Esophagus (tissue), 2 donors: ENCODE data around the gene NAPA. TPM values are rescaled to one million over a fixed set of nuclear protein-coding genes. Genes with fewer than 3 reads are reported as not detected.

Source experiments
- H3K27ac ChIP-seq, 2 donors: one replicate each; pipeline ENCODE4 v1.5.1; 2013; ENCODE audit warnings: low read depth in 2 of 2, mild to moderate bottlenecking in 2 of 2, inconsistent platforms in 1 of 2, low read length in 1 of 2, moderate library complexity in 1 of 2
- H3K27me3 ChIP-seq, 2 donors: one replicate each; pipeline ENCODE4 v1.6.1; 2013; ENCODE audit warnings: low read length in 2 of 2, control low read depth in 1 of 2, mild to moderate bottlenecking in 1 of 2; ENCODE audit not compliant: insufficient read depth in 2 of 2, control insufficient read depth in 1 of 2
- H3K36me3 ChIP-seq, 2 donors: one replicate each; pipeline ENCODE4 v1.6.1; 2013; ENCODE audit warnings: low read length in 1 of 2; ENCODE audit not compliant: control insufficient read depth in 2 of 2, insufficient read depth in 2 of 2
- H3K4me1 ChIP-seq, 2 donors: one replicate each; pipeline ENCODE4 v1.6.1; 2013; ENCODE audit warnings: low read length in 1 of 2; ENCODE audit not compliant: control insufficient read depth in 2 of 2, insufficient read depth in 2 of 2
- H3K4me3 ChIP-seq, 2 donors: one replicate each; pipeline ENCODE4 v1.5.1; 2013; ENCODE audit warnings: low read length in 2 of 2, mild to moderate bottlenecking in 2 of 2, low read depth in 1 of 2, moderate library complexity in 1 of 2
- H3K9me3 ChIP-seq, 2 donors: one replicate each; pipeline ENCODE4 v1.6.1; 2013; ENCODE audit warnings: mild to moderate bottlenecking in 2 of 2, low read depth in 1 of 2, low read length in 1 of 2, moderate library complexity in 1 of 2; ENCODE audit not compliant: control insufficient read depth in 2 of 2, insufficient read depth in 1 of 2
- WGBS, 2 donors: extraction: QIAGEN DNeasy Blood & Tissue Kit; methylation state at CpG; one replicate each; pipeline ENCODE4 v1.1.7; 2013; 5-methylcytosine and 5-hydroxymethylcytosine counted together
- polyA plus RNA-seq, 2 donors: library from polyadenylated mRNA; stranded (reverse); fragments of 200-250 nt; gene quantifications; one replicate each; pipeline ENCODE4 v1.2.3, GENCODE V29; 2013
- donor health status: healthy with polysubstance abuse.
- donor health status: Bipolar disorder and iron deficiency.

The NAPA gene
- polyA plus RNA-seq, 2 donors, result 106 to 110 TPM

DNA sequence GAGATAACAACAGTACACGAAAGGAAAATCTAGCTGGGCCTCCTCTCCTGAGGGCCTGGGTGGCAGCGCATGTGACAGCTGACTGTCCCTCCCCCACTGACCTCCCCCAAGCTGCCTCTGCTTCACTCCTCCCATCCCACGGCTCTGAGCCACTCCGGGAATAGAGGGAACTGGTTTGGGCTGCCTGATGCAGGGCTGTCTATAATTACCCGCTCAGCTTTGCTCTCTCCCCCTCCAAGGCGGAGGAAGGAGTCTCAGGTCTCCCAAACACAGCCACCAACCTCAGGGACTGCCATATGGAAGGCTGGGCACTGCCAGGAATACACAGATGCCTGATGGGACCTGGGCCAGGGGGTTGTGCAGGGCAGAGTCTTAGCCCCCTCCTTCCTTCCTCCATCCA, 7.9 kb downstream of the NAPA start:
- Histone ChIP-seq H3K27ac (peak overlapping the region in 1 of 2 donors; percentile 25), H3K4me1 (peaks cover 28 to 38% of the 10 kb centered on the region in 2 donors), H3K9me3 (no peaks in the 10 kb centered on the region), H3K36me3 (peaks cover 0 to 19% of the 10 kb centered on the region in 2 donors), H3K4me3 (no peak overlapping the region), H3K27me3 (no peaks in the 10 kb centered on the region)
- WGBS, 2 donors, result 49 to 64% methylated on average over 6 of the region's 6 CpGs

DNA sequence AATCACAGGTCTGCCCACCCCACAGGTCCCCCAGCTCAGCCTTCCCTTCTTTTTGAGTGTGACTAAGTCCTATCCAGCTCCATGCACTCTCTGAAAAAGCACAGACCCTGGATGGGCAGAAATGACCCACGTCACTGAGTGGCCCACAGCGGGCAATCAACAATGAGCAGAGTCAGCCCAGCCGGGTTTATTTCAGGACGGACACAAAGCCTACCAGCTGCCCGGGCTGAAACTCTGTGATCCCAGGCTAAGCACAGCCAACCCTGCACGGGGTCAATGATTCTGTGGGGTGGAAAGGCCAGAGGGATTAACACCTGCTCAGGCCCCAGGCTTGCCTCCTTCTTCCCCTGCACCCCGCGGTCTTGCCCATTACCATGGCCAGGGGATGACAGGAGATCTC, 8.4 kb downstream of the NAPA start:
- H3K36me3 ChIP-seq, result peaks cover 2 to 21% of the 10 kb centered on the region in 2 donors
- no peaks in the 10 kb centered on the region for H3K27me3 ChIP-seq
- H3K9me3 ChIP-seq, result no peaks in the 10 kb centered on the region
- peaks cover 28 to 33% of the 10 kb centered on the region in 2 donors for H3K4me1 ChIP-seq
- H3K27ac ChIP-seq, result no peak overlapping the region
- no peak overlapping the region for H3K4me3 ChIP-seq
- WGBS, 2 donors, result 70 to 88% methylated on average over 8 of the region's 8 CpGs

DNA sequence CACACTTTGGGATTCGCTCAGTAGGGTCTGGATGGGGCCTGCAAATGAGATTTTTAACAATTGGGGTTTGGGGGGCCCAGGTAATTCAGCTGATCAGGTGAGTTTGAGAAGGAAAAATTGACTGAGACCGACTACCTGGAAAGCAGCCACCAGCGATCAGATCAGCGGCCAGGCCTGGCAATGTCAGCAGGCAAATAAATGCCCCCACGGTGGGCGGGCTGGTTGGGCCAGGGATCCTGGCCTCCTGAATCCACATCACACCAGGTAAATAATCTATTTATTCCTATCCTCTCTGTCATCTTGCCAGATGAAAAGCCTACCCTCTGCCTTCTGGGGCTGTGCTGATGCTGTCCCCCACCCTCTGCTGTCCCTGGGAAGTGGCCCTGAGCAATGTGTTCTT, 9.4 kb downstream of the NAPA start:
- Histone ChIP-seq H3K4me1 (peaks cover 21 to 29% of the 10 kb centered on the region in 2 donors), H3K27ac (no peak overlapping the region), H3K27me3 (no peaks in the 10 kb centered on the region), H3K4me3 (no peak overlapping the region), H3K9me3 (no peaks in the 10 kb centered on the region), H3K36me3 (peaks cover 8 to 29% of the 10 kb centered on the region in 2 donors)
- WGBS, 2 donors, result 79 to 91% methylated on average over 6 of the region's 6 CpGs

DNA sequence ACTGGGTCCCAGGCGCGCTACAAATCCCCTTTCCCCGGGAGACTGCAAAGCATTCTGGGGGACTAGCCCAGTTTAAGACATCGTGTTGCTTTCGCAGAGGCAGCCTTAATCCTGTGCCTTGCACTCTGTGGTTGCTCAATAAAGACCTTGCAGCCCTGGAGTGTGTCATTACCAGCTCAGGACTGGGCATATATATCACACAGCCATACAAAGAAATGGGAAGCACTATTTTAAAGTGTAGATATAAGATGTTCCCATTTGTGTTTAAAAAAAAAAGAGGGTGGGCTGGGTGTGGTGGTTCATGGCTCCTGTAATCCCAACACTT, 11.1 kb downstream of the NAPA start:
- Histone ChIP-seq H3K9me3 (no peaks in the 10 kb centered on the region), H3K4me3 (no peak overlapping the region), H3K36me3 (peaks cover 12 to 38% of the 10 kb centered on the region in 2 donors), H3K27me3 (no peaks in the 10 kb centered on the region), H3K4me1 (peaks cover 17 to 20% of the 10 kb centered on the region in 2 donors), H3K27ac (no peak overlapping the region)
- WGBS, 2 donors, result 74 to 76% methylated on average over 5 of the region's 5 CpGs

DNA sequence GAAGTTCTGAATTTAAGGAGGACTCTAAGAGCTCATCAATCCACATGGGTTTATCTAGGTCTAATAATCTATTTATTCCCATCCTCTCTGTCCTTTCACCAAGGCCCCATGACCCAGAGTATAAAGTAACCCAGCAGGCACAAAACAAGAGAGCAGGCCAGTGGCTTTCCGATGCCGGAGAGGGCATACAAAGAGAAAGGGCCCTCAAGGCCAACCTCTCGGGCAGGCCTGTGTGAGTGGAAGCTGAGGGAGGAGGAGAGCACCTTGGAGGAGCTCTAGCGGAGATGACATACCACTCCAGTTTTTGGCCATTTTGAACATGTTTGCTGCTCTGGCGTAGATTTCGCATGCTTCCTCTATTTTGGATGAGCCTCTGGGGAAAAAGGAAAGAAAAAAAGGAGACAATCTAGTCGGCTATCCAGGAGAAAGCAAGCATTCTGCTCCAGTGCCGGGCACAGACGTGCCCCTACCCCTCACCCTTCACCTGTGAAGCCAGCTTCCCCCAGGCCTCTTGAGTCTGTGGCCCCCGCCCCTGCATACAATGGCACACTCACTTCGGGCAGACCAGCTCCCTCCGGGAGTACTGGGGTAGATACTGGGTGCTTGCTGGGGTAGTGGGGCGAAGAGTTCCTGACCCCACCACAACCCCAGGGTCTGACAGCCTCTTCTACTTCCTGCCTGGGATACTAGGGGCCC, 11.6 kb downstream of the NAPA start:
- Histone ChIP-seq H3K4me1 (peaks cover 14 to 17% of the 10 kb centered on the region in 2 donors), H3K4me3 (no peak overlapping the region), H3K27me3 (no peaks in the 10 kb centered on the region), H3K27ac (no peak overlapping the region), H3K9me3 (no peaks in the 10 kb centered on the region), H3K36me3 (peaks cover 17 to 41% of the 10 kb centered on the region in 2 donors)
- WGBS, 2 donors, result 93 to 94% methylated on average over 13 of the region's 13 CpGs

DNA sequence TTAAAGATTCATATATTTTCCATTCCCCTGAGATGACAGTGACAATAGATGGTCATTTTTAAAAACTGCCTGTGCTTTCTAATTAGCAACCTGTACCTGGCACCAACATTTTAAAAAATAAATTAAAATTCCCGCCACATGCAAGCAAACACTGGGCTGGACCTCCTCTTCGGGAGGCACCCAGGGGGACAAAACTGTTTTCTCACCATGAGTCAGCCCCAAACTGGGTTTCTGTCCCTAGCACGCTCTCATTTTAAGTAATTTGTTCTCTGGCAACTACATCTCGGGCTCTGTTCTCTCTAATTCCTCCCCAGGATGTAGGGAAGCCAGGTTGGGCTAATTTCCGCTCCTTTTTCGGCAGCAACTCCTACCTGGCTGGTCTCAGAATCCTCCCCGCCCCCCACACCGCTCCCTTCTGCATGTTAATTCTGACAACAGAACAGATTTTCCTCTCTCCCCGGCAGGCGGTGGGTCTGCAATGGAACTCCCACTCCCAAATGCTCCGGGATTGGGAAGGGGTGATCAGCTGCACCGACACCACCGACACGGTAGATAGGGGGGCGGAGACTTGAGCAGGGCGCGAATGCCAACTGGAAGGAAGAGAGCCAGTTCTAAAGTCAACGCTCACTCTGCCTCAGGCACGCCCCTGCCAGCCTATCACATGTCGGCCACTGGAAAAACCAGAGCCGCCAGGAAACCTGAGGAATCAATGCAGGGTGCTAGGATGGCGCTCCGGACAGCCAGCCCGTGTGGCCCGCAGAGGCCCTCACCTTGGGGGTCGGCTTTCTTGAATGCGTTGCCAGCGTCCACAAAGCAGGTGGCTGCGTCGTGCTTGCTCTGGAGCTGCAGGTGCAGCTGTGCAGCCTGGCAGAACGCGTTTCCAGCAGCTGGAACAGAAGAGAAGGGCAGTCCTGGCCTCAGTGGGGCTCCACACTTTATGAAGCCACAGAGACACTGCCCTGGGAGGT, 14.7 kb downstream of the NAPA start:
- Histone ChIP-seq H3K36me3 (peaks cover 24 to 58% of the 10 kb centered on the region in 2 donors), H3K27ac (peak overlapping the region in 1 of 2 donors; percentile 3), H3K27me3 (no peaks in the 10 kb centered on the region), H3K4me3 (no peak overlapping the region), H3K4me1 (peaks cover 0 to 7% of the 10 kb centered on the region in 2 donors), H3K9me3 (no peaks in the 10 kb centered on the region)
- WGBS, 2 donors, result 63 to 75% methylated on average over 32 of the region's 32 CpGs

DNA sequence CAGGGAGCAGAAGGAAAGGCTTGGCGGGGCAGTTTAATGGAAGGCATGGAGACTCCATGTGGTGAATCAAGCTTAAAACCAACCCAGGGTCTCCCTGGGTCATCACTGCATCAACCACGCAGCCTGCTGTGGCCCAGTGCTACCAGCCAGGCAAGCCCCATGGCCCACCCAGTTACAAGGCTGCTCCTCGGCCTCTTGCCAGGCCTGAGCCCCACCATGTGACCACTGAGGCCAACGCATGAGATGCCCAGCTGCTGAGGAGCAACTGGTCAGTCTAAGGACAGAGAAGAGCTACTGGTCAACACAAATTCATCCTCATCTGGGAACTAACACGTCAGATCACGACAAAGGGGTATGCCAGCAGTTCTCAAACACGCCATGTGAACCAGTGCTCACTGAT, 15.5 kb downstream of the NAPA start:
- Histone ChIP-seq H3K27ac (no peak overlapping the region), H3K4me3 (no peak overlapping the region), H3K4me1 (peaks cover 0 to 7% of the 10 kb centered on the region in 2 donors), H3K36me3 (peaks cover 24 to 57% of the 10 kb centered on the region in 2 donors), H3K27me3 (no peaks in the 10 kb centered on the region), H3K9me3 (no peaks in the 10 kb centered on the region)
- 92 to 93% methylated on average over 7 of the region's 7 CpGs for WGBS, 2 donors

DNA sequence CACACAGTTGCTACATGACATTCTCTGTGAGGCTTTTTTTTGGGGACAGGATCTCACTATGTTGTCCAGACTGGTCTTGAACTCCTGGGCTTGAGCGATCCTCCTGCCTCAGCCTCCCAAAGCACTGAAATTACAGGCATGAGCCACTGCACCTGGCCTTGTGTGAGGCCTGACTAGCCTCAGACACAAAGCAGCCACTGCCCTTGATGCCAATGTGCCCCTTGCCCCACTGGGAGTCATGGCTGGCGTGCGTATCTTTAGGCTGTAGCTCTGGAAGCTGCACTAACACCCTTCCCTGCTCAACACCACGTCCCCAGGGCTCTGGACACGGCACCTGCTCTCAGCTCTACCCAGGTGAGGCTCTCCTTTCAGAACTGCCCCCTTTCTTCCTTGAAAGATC, 16.3 kb downstream of the NAPA start:
- Histone ChIP-seq H3K4me3 (no peak overlapping the region), H3K27me3 (no peaks in the 10 kb centered on the region), H3K4me1 (peaks cover 0 to 7% of the 10 kb centered on the region in 2 donors), H3K27ac (no peak overlapping the region), H3K9me3 (no peaks in the 10 kb centered on the region), H3K36me3 (peaks cover 24 to 57% of the 10 kb centered on the region in 2 donors)
- WGBS, 2 donors, result 92 to 93% methylated on average over 5 of the region's 5 CpGs

DNA sequence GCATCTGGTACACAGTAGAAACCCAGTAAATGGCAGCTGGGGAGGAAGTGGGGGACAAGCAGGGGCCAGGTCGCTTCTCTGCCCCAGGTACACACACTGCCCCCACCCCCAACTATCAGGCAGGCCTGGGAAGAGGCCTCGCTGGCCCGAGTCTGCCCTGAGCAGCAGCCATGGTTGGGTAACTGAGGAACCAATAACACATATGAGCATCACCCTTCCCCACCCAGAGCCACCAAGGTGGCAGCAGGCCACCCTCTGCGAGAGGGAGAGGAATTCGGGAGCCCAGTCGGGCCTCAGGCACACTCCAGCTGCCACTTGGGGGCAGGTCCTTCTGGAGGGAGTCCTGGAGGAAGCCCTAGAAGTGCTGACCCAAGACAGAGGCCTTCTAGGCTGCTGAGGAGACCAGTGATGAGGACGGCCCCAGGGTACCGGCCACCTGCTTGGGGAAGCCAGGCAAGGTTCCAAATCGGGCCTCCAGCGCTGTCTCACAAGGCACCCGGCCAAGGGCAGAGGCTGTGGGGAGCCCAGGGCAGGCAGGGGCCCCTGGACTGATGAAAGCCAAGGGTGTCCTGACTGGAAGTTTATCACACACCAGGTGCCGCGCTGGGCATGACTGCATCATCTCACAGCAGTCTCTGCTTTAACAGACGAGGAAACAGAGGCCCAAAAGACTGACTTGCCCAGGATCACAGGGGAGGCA, 16.9 kb downstream of the NAPA start:
- WGBS, 2 donors, result 74 to 81% methylated on average over 14 of the region's 14 CpGs
- Histone ChIP-seq H3K4me1 (peaks cover 0 to 7% of the 10 kb centered on the region in 2 donors), H3K36me3 (peaks cover 24 to 55% of the 10 kb centered on the region in 2 donors), H3K4me3 (no peak overlapping the region), H3K27ac (no peak overlapping the region), H3K9me3 (no peaks in the 10 kb centered on the region), H3K27me3 (no peaks in the 10 kb centered on the region)
